ENCODE data around the gene ERFE.

- TF ChIP-seq, protein P1, sequence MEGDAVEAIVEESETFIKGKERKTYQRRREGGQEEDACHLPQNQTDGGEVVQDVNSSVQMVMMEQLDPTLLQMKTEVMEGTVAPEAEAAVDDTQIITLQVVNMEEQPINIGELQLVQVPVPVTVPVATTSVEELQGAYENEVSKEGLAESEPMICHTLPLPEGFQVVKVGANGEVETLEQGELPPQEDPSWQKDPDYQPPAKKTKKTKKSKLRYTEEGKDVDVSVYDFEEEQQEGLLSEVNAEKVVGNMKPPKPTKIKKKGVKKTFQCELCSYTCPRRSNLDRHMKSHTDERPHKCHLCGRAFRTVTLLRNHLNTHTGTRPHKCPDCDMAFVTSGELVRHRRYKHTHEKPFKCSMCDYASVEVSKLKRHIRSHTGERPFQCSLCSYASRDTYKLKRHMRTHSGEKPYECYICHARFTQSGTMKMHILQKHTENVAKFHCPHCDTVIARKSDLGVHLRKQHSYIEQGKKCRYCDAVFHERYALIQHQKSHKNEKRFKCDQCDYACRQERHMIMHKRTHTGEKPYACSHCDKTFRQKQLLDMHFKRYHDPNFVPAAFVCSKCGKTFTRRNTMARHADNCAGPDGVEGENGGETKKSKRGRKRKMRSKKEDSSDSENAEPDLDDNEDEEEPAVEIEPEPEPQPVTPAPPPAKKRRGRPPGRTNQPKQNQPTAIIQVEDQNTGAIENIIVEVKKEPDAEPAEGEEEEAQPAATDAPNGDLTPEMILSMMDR (IDR thresholded peaks at IDR 0.05; ENCODE audit: low read depth, low read length), result no peak
- no peak for TF ChIP-seq EZH2phosphoT487 (IDR thresholded peaks at IDR 0.05; ENCODE audit: low read depth)
Observed at GRCh38 chr2:238117199-238118154, 41.3 kb upstream of the ERFE start.

Measured in OCI-LY3 (cell line).